Kidney epithelial cell (primary cell): ENCODE measurements around the gene GDI2. TPM values are rescaled to one million over a fixed set of nuclear protein-coding genes. Genes with fewer than 3 reads are reported as not detected.

Experiments used
- DNase-seq: peaks from one replicate; pipeline ENCODE4 v3.0.0-alpha.2; 2010; ENCODE audit warnings: low read depth
- H3K27me3 ChIP-seq: 2 replicates; pipeline ENCODE4 v1.6.0; 2011; ENCODE audit warnings: low read length; ENCODE audit not compliant: control insufficient read depth, insufficient read depth
- H3K36me3 ChIP-seq: 2 replicates; pipeline ENCODE4 v1.5.1; 2011; ENCODE audit warnings: low read length; ENCODE audit not compliant: control insufficient read depth, insufficient read depth
- H3K4me3 ChIP-seq: 2 replicates; pipeline ENCODE4 v1.5.1; 2011; ENCODE audit warnings: low read depth, mild to moderate bottlenecking, control low read depth, low read length
- CTCF ChIP-seq: IDR thresholded peaks from 2 replicates; pipeline ENCODE4 v1.5.1; 2011; ENCODE audit warnings: mild to moderate bottlenecking, moderate library complexity, low read length, control low read depth, inconsistent platforms; ENCODE audit not compliant: insufficient read depth, poor library complexity, severe bottlenecking
- total RNA-seq: library from RNA; depleted of rRNA; stranded (reverse); fragments of >200 nt; gene quantifications from 2 replicates; pipeline ENCODE4 v1.2.3, GENCODE V29; 2015

Gene GDI2
- total RNA-seq, 1 donor from 2014 or later, result 328 TPM

GRCh38 chr10:5735119-5735518 lies 78.1 kb downstream of the GDI2 start:
- no peak for DNase-seq
- TF ChIP-seq CTCF, result no peak
- Histone ChIP-seq H3K36me3 (no peaks in the 10 kb centered on the region), H3K4me3 (no peak overlapping the region), H3K27me3 (no peaks in the 10 kb centered on the region)

GRCh38 chr10:5732141-5732540 lies 81.1 kb downstream of the GDI2 start:
- DNase-seq, result no peak
- H3K36me3 ChIP-seq, result no peaks in the 10 kb centered on the region
- no peak for TF ChIP-seq CTCF
- no peaks in the 10 kb centered on the region for H3K27me3 ChIP-seq
- H3K4me3 ChIP-seq, result no peak overlapping the region

- no peak for TF ChIP-seq CTCF
Observed at GRCh38 chr10:5731559-5731958, 81.7 kb downstream of the GDI2 start.

GRCh38 chr10:5730766-5731165 lies 82.5 kb downstream of the GDI2 start:
- Histone ChIP-seq H3K36me3 (no peaks in the 10 kb centered on the region), H3K4me3 (no peak overlapping the region), H3K27me3 (no peaks in the 10 kb centered on the region)
- TF ChIP-seq CTCF, result no peak
- DNase-seq, result no peak

More at GRCh38 chr10:5731559-5731958, 81.7 kb downstream of the GDI2 start:
- DNase-seq, result no peak
- Histone ChIP-seq H3K27me3 (no peaks in the 10 kb centered on the region), H3K4me3 (no peak overlapping the region), H3K36me3 (no peaks in the 10 kb centered on the region)

GRCh38 chr10:5723692-5724091 lies 89.5 kb downstream of the GDI2 start:
- Histone ChIP-seq H3K4me3 (no peak overlapping the region), H3K36me3 (no peaks in the 10 kb centered on the region), H3K27me3 (no peaks in the 10 kb centered on the region)
- DNase-seq, result no peak
- no peak for TF ChIP-seq CTCF

GRCh38 chr10:5720182-5720581 lies 93.1 kb downstream of the GDI2 start:
- H3K27me3 ChIP-seq, result no peaks in the 10 kb centered on the region
- no peak for TF ChIP-seq CTCF
- no peak overlapping the region for H3K4me3 ChIP-seq
- DNase-seq, result peak; percentile 7
- H3K36me3 ChIP-seq, result no peaks in the 10 kb centered on the region
